WTC11 (cell line): ENCODE results near the gene MAST1.

ENCODE experiments used
- NFYB ChIP-seq: sonication (generic); formaldehyde crosslinking; conservative IDR thresholded peaks from 2 replicates; pipeline ENCODE4 v1.8.0; 2022; ENCODE audit warnings: low read depth, missing genetic modification reagents
- NR3C1 ChIP-seq: sonication (generic); formaldehyde crosslinking; conservative IDR thresholded peaks from 2 replicates; pipeline ENCODE4 v1.8.1; 2023; ENCODE audit warnings: low read depth, mild to moderate bottlenecking, missing genetic modification reagents
- TF ChIP-seq, protein P1 (sequence below): sonication (generic); formaldehyde crosslinking; conservative IDR thresholded peaks from 2 replicates; pipeline ENCODE4 v1.8.1; 2022; ENCODE audit warnings: mild to moderate bottlenecking, missing genetic modification reagents
- TF ChIP-seq, protein P2 (sequence below): fragments of 200-600 bp; IDR thresholded peaks from 2 replicates; pipeline ENCODE4 v1.8.0; 2022; ENCODE audit warnings: antibody characterized with exemption
- TF ChIP-seq, protein P3 (sequence below): sonication (generic); formaldehyde crosslinking; conservative IDR thresholded peaks from 2 replicates; pipeline ENCODE4 v1.8.1; 2023; ENCODE audit warnings: mild to moderate bottlenecking, low read depth, missing genetic modification reagents, moderate library complexity
- TF ChIP-seq, protein P4 (sequence below): sonication (generic); formaldehyde crosslinking; IDR thresholded peaks from 2 replicates; pipeline ENCODE4 v1.8.0; 2022; ENCODE audit warnings: mild to moderate bottlenecking, missing genetic modification reagents
- TF ChIP-seq, protein P5 (sequence below): sonication (generic); formaldehyde crosslinking; IDR thresholded peaks from 2 replicates; pipeline ENCODE4 v1.8.1; 2022; ENCODE audit warnings: mild to moderate bottlenecking, missing genetic modification reagents, moderate library complexity, borderline replicate concordance
- TF ChIP-seq, protein P6 (sequence below): sonication (generic); formaldehyde crosslinking; IDR thresholded peaks from 2 replicates; pipeline ENCODE4 v1.8.1; 2022; ENCODE audit warnings: mild to moderate bottlenecking, moderate library complexity, missing genetic modification reagents
- TF ChIP-seq, protein P7 (sequence below): sonication (generic); formaldehyde crosslinking; IDR thresholded peaks from 2 replicates; pipeline ENCODE4 v1.8.1; 2022; ENCODE audit warnings: low read depth, mild to moderate bottlenecking, moderate library complexity, missing genetic modification reagents, borderline replicate concordance

DNA sequence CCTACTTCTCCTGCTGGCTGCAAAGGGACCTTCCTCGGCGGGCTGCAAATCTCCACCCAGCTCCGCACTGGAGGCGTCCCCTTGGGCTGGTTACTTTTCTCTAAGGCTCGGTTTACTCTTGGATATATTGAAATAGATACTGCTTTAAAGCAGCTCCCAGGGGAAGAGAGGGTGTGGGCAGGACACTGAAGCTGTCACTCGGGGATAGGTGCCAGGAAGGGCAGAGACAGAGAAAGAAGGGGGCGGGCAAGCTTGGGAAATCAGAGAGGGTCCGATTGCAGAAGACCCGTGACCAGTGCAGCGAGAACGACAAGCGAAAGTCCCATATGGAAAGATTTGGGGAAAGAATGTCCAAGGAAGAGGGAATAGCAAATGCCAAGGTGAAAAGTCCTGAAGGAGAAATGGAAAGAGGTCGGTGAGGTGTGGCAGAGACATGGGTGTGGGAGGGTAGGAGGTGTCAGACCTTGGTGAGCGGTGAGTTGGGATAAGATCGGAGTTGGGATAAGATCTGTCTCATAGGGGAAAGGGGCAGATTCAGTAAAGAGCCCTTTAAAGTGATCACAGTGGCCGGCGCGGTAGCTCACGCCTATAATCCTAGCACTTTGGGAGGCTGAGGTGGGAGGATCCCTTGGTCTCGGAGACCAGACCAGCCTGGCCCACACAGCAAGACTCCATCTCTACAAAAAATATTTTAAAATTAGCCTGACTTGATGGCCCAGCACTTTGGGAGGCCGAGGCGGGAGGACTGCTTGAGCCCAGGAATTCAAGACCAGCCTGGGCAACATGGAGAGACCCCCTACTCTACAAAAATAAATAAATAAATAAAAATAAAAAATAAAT is 35.8 kb upstream of the MAST1 start:
- TF ChIP-seq, protein P1, sequence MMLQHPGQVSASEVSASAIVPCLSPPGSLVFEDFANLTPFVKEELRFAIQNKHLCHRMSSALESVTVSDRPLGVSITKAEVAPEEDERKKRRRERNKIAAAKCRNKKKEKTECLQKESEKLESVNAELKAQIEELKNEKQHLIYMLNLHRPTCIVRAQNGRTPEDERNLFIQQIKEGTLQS (CRISPR knock-in tag) = no peak
- TF ChIP-seq, protein P2, sequence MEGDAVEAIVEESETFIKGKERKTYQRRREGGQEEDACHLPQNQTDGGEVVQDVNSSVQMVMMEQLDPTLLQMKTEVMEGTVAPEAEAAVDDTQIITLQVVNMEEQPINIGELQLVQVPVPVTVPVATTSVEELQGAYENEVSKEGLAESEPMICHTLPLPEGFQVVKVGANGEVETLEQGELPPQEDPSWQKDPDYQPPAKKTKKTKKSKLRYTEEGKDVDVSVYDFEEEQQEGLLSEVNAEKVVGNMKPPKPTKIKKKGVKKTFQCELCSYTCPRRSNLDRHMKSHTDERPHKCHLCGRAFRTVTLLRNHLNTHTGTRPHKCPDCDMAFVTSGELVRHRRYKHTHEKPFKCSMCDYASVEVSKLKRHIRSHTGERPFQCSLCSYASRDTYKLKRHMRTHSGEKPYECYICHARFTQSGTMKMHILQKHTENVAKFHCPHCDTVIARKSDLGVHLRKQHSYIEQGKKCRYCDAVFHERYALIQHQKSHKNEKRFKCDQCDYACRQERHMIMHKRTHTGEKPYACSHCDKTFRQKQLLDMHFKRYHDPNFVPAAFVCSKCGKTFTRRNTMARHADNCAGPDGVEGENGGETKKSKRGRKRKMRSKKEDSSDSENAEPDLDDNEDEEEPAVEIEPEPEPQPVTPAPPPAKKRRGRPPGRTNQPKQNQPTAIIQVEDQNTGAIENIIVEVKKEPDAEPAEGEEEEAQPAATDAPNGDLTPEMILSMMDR = no peak
- TF ChIP-seq NFYB (CRISPR knock-in tag) = no peak
- no peak for TF ChIP-seq NR3C1 (CRISPR knock-in tag)
- TF ChIP-seq, protein P3, sequence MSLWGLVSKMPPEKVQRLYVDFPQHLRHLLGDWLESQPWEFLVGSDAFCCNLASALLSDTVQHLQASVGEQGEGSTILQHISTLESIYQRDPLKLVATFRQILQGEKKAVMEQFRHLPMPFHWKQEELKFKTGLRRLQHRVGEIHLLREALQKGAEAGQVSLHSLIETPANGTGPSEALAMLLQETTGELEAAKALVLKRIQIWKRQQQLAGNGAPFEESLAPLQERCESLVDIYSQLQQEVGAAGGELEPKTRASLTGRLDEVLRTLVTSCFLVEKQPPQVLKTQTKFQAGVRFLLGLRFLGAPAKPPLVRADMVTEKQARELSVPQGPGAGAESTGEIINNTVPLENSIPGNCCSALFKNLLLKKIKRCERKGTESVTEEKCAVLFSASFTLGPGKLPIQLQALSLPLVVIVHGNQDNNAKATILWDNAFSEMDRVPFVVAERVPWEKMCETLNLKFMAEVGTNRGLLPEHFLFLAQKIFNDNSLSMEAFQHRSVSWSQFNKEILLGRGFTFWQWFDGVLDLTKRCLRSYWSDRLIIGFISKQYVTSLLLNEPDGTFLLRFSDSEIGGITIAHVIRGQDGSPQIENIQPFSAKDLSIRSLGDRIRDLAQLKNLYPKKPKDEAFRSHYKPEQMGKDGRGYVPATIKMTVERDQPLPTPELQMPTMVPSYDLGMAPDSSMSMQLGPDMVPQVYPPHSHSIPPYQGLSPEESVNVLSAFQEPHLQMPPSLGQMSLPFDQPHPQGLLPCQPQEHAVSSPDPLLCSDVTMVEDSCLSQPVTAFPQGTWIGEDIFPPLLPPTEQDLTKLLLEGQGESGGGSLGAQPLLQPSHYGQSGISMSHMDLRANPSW (CRISPR knock-in tag) = no peak
- TF ChIP-seq, protein P4, sequence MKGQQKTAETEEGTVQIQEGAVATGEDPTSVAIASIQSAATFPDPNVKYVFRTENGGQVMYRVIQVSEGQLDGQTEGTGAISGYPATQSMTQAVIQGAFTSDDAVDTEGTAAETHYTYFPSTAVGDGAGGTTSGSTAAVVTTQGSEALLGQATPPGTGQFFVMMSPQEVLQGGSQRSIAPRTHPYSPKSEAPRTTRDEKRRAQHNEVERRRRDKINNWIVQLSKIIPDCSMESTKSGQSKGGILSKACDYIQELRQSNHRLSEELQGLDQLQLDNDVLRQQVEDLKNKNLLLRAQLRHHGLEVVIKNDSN (CRISPR knock-in tag) = no peak
- TF ChIP-seq, protein P5, sequence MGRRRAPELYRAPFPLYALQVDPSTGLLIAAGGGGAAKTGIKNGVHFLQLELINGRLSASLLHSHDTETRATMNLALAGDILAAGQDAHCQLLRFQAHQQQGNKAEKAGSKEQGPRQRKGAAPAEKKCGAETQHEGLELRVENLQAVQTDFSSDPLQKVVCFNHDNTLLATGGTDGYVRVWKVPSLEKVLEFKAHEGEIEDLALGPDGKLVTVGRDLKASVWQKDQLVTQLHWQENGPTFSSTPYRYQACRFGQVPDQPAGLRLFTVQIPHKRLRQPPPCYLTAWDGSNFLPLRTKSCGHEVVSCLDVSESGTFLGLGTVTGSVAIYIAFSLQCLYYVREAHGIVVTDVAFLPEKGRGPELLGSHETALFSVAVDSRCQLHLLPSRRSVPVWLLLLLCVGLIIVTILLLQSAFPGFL (CRISPR knock-in tag) = no peak
- TF ChIP-seq, protein P6, sequence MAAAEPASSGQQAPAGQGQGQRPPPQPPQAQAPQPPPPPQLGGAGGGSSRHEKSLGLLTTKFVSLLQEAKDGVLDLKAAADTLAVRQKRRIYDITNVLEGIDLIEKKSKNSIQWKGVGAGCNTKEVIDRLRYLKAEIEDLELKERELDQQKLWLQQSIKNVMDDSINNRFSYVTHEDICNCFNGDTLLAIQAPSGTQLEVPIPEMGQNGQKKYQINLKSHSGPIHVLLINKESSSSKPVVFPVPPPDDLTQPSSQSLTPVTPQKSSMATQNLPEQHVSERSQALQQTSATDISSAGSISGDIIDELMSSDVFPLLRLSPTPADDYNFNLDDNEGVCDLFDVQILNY (CRISPR knock-in tag) = no peak
- TF ChIP-seq, protein P7, sequence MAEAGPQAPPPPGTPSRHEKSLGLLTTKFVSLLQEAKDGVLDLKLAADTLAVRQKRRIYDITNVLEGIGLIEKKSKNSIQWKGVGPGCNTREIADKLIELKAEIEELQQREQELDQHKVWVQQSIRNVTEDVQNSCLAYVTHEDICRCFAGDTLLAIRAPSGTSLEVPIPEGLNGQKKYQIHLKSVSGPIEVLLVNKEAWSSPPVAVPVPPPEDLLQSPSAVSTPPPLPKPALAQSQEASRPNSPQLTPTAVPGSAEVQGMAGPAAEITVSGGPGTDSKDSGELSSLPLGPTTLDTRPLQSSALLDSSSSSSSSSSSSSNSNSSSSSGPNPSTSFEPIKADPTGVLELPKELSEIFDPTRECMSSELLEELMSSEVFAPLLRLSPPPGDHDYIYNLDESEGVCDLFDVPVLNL (CRISPR knock-in tag) = no peak
